Measurements from ENCODE around the gene KIAA1586. TPM values are rescaled to one million over a fixed set of nuclear protein-coding genes. Genes with fewer than 3 reads are reported as not detected.
A peak's percentile ranks its signal among the peaks of the same experiment; 100 is the strongest.

Gene KIAA1586
- total and polyA plus RNA-seq, 2 experiments from 2014 or later: 11.5 to 18.6 TPM

DNA sequence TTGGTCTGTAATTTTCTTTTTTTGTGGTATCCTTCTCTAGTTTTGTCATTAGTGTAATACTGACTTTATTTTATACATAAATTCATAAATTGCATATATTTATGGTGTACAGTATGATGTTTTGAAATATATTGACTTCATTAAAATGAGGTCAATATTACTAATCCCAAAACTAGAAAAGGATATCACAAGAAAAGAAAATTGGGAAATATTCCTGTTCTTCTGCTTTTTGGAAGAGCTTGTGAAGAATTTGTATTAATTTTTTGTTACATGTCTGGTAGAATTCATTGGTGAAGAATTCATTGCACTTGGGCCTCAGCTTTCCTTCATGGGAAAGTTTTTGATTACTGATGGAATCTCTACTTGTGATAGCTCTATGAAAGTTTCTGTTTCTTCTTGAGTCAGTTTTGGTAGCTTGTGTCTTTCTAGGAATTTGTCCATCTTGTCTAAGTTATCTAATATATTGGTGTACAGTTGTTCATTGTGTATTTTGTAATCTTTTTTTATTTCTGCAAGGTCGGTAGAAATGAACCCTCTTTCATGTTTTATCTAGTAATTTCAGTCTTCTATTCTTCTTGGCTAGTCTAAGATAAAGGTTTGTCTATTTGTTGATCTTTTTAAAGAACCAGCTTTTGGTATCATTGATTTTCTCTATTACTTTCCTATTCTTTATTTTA is 32.2 kb downstream of the KIAA1586 start:
- H3K4me2 ChIP-seq: no peak overlapping the region
- no peaks in the 10 kb centered on the region for H3K9me2 ChIP-seq (replicated peaks; ENCODE audit: insufficient read depth)
- 92% methylated on average over 1 of the region's 1 CpG for WGBS (ENCODE audit: low lambda C conversion rate, missing lambda C conversion rate)
- TF ChIP-seq EZH2 (IDR thresholded peaks at IDR 0.05; ENCODE audit: borderline replicate concordance) (no peak), EZH2phosphoT487 (IDR thresholded peaks at IDR 0.05; ENCODE audit: low read depth, severe bottlenecking, unreplicated experiment) (no peak), CTCF (IDR thresholded peaks at IDR 0.05; ENCODE audit: poor library complexity) (no peak)
- H3K4me1 ChIP-seq (ENCODE audit: insufficient read depth): no peaks in the 10 kb centered on the region
- H3K9me3 ChIP-seq (ENCODE audit: low read depth): no peaks in the 10 kb centered on the region
- no peak for DNase-seq (ENCODE audit: low spot score)
- H3K27ac ChIP-seq: no peak overlapping the region
- no peaks in the 10 kb centered on the region for H3K79me2 ChIP-seq
- H3K36me3 ChIP-seq (replicated peaks; ENCODE audit: insufficient read depth, low read depth): no peaks in the 10 kb centered on the region
- no peak overlapping the region for H3K4me3 ChIP-seq
- H3K27me3 ChIP-seq: no peaks in the 10 kb centered on the region
- no peak overlapping the region for H2AFZ ChIP-seq
- H4K20me1 ChIP-seq (ENCODE audit: insufficient read depth, poor library complexity, severe bottlenecking): no peaks in the 10 kb centered on the region

DNA sequence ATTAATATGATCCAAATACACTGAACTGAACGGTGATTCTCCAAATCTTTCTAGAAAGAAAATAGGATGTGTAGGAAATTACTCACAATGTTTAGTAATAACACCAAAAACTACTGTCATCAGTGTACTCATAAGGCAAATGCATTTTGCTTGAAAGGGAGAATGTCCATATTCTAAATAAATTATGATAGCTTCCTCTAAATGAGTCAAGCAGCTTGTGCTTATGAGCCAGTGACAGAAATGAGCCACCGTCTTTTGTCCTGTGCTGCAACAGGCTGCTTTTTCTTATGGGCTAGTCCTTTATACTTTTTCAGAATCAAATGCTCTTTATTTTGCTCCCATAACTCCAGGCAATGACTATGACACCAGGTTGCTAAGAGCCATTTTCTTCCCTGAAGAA is 39.0 kb downstream of the KIAA1586 start:
- no peak overlapping the region for H2AFZ ChIP-seq
- H3K4me1 ChIP-seq (ENCODE audit: insufficient read depth): no peaks in the 10 kb centered on the region
- H3K4me2 ChIP-seq: no peak overlapping the region
- no peaks in the 10 kb centered on the region for H3K36me3 ChIP-seq (replicated peaks; ENCODE audit: insufficient read depth, low read depth)
- 90% methylated on average over 2 of the region's 2 CpGs for WGBS (ENCODE audit: low lambda C conversion rate, missing lambda C conversion rate)
- H3K9me2 ChIP-seq (replicated peaks; ENCODE audit: insufficient read depth): no peaks in the 10 kb centered on the region
- no peaks in the 10 kb centered on the region for H4K20me1 ChIP-seq (ENCODE audit: insufficient read depth, poor library complexity, severe bottlenecking)
- H3K9me3 ChIP-seq (ENCODE audit: low read depth): no peaks in the 10 kb centered on the region
- no peaks in the 10 kb centered on the region for H3K79me2 ChIP-seq
- H3K27me3 ChIP-seq: no peaks in the 10 kb centered on the region
- H3K27ac ChIP-seq: no peak overlapping the region
- DNase-seq (ENCODE audit: low spot score): no peak
- no peak for TF ChIP-seq EZH2 (IDR thresholded peaks at IDR 0.05; ENCODE audit: borderline replicate concordance)
- H3K4me3 ChIP-seq: no peak overlapping the region

- WGBS (ENCODE audit: low lambda C conversion rate, missing lambda C conversion rate): 97% methylated on average over 1 of the region's 1 CpG
- no peak overlapping the region for H3K4me3 ChIP-seq
These were observed 40.4 kb downstream of the KIAA1586 start for GRCh38 chr6:57086843-57087242.

More at GRCh38 chr6:57086843-57087242, 40.4 kb downstream of the KIAA1586 start:
- no peaks in the 10 kb centered on the region for H3K9me3 ChIP-seq (ENCODE audit: low read depth)
- H3K4me1 ChIP-seq (ENCODE audit: insufficient read depth): peaks cover 5% of the 10 kb centered on the region
- no peaks in the 10 kb centered on the region for H3K36me3 ChIP-seq (replicated peaks; ENCODE audit: insufficient read depth, low read depth)
- TF ChIP-seq EZH2phosphoT487 (IDR thresholded peaks at IDR 0.05; ENCODE audit: low read depth, severe bottlenecking, unreplicated experiment): no peak
- TF ChIP-seq CTCF (IDR thresholded peaks at IDR 0.05; ENCODE audit: poor library complexity): no peak
- no peak for TF ChIP-seq EZH2 (IDR thresholded peaks at IDR 0.05; ENCODE audit: borderline replicate concordance)
- H3K27me3 ChIP-seq: no peaks in the 10 kb centered on the region
- no peak for DNase-seq (ENCODE audit: low spot score)
- H3K79me2 ChIP-seq: peaks cover 5% of the 10 kb centered on the region
- no peak overlapping the region for H3K27ac ChIP-seq
- H3K4me2 ChIP-seq: no peak overlapping the region
- peak overlapping the region; percentile 0 for H2AFZ ChIP-seq
- H3K9me2 ChIP-seq (replicated peaks; ENCODE audit: insufficient read depth): no peaks in the 10 kb centered on the region
- peaks cover 5% of the 10 kb centered on the region for H4K20me1 ChIP-seq (ENCODE audit: insufficient read depth, poor library complexity, severe bottlenecking)
